Eye (tissue), 1 donor: ENCODE results near the gene CAMK2D.

Experiments
- DNase-seq: peaks from one replicate; pipeline ENCODE4 v3.0.0-alpha.2; 2015

The CAMK2D gene

DNA sequence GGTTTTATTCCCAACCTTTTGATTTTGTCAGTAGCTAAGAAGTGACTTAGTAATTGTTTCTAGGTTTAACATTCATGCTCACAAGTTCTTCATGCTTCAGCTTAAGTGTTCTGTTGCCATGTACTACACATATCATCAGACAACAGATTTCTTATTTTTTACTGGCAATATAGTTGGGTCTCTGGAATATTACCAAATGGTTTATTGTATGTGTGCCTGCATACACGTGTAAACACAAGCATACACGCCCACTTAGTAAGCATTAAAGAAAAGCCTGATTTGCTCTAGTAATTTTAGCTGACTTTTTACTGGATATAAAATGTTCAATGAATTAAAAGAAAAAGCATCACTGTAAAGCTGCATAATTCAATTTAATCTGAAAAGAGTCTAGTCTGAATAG, 199.8 kb downstream of the CAMK2D start:
- no peak for DNase-seq

- no peak for DNase-seq
These were observed 200.4 kb downstream of the CAMK2D start for GRCh38 chr4:113561092-113561491.

DNA sequence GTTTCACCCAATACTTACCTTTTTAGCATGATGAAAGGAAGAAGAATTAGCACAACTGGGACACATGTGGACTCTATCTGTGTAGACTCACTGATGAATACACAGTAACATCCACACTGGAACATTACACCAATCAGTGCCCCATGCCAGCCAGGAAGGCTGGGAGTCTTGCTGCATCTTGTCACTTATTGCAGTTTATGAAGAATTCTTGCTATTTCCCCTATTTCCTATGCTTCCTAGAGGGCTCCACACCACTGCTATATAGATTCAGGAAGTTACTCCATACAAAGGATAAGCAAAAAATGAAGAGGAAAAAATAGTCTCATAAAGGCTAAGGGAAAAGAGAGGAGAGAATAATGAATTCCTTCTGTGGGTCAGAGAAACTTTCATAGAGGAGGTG, 201.0 kb downstream of the CAMK2D start:
- DNase-seq: no peak

DNA sequence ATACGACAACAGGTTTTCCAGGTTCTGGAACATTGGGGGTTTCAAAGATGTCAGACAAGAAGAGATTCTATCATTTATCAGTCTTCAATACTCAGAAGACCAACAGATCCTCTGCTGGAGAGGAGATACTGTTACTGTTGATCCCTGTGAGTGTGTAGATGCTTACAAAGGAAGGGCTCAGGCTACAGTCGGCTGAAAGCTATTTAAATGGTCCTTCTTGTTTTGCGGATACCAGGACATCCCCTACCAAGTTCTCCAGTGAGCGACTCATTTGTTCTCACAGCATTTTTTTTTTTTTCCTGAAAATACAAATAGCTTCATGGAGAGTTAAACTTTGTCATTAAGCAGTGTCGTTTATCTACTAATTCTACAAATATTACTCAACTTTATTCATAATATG, 201.6 kb downstream of the CAMK2D start:
- DNase-seq: no peak

DNA sequence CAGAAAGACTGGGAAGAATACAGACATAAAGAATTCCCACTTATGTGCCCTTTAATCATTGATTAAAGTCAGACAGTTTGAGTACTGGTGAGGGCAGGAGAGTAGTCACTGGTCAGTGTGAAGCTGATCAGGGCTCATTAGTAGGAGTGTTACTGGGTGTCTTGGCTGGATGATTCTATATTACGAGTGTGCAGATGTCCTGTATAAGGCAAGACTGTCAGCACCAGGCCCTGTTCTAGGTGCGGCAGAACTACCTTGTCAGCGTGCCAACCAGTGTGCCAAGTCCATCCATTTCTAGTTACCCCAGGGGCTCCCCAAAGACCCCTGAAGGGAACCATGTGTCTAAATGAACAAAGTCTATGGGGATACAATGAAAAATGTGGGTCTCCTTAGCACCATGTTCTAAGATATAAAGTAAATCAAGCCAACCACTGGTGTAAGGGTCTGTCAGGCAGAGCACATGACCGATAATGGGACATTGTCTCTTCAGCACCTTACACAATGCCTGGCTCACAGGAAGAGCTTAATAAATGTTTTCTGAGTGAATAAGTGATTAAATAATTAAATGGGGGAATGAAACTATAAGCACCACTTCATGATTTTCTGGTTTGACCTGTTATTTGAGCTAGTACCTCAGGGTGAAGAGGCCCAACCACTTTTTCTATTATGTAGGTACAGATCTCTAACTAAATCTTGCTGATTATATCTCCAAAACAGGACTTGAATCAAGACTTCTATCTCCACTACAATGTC, 205.0 kb downstream of the CAMK2D start:
- DNase-seq: no peak

DNA sequence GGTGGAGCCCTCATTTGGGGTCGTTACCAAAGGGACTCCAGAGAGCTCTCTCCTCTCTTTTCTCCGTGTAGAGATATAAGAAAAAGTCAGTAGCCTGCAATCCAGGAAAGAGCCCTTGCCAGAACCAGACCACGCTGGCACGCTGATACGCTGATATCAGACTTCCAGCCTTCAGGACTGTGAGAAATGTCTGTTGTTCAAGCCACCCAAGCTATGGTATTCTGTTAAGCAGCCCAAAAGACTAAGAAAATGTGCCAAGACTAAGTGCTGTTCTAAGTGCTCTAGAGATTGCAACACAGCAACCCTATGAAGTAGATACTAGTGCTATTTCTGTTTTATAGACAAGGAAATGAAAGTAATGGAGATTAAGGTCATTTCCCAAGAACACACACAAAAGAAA, 205.7 kb downstream of the CAMK2D start:
- no peak for DNase-seq

- DNase-seq: no peak
These were observed 208.5 kb downstream of the CAMK2D start for GRCh38 chr4:113553082-113553481.

GRCh38 chr4:113550510-113550909, 211.0 kb downstream of the CAMK2D start:
- no peak for DNase-seq

DNA sequence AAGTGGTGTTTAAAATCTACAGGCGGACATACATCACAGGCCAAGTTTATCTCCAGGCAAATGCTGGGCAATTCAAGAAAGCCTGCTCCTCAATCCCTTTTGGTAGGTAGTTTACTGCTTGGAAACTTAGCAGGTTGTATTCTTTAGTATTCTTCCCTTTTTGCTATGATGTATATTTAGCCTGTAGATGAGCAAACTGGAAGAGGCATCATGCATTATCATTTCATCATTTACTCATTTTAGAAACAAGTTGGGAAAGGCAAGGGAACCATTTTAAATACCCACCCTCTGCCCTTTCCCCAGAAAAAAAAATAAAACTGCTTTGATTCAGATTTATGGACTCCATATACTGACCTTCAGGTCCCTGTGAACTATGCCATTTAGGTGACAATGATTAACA, 213.2 kb downstream of the CAMK2D start:
- no peak for DNase-seq

- peak; percentile 94 for DNase-seq
These were observed 214.0 kb downstream of the CAMK2D start for GRCh38 chr4:113547487-113548042.

DNA sequence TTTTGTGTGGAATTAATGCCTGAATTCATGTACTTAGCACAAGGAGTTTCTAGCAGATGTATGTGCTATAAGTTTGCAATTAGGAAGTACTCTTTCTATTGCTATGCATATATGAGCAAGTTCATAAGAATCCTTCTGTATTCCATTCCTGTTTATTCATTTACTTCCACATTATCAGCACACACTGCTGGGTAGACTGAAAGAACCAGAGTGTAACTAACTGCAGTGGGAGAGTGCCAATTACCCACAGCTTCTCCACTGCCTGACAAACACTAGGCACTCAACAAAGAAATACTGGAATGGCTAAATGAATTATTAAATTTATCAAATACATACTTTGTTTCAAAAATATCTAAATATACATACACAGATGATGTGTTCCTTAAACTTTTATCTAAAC, 219.6 kb downstream of the CAMK2D start:
- DNase-seq: peak; percentile 15

DNA sequence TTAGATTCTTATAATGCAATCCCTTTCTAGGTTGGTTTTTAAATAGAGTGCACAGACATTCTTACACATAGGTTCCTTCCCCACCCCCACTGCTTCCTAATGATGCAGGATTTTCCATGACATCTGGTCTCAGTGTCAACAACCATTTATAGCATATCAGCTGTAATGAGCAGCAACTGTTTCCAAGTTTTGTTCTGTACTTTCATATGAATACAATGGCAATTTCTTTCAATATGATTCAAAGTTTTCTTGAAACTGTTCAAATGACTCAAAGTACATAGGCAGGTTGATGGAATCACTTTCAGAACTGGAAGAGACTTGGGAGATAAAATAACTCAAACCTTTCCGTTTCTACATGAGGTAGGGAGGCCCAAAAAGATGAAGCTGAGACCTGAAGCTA, 220.7 kb downstream of the CAMK2D start:
- DNase-seq: peak; percentile 66

DNA sequence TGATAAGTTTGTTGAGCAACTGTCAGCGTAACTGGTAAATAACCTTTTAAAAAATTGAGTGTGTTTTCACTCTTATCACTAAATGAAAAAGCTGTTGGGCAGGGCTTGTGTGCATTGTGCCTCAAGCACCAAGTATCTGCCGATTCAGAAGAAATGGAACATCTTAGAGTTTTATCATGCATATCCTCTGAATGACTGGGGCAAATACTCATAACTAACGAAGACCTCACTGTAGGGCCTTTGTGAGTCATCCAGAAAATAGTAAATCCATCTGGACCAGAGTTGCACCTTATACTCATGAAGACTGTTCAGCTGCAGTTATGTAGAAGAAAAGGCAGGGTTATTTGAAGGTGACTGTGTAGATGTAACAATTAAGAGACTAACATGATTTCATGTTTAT, 222.1 kb downstream of the CAMK2D start:
- no peak for DNase-seq

- no peak for DNase-seq
These were observed 223.9 kb downstream of the CAMK2D start for GRCh38 chr4:113537628-113538027.

GRCh38 chr4:113537203-113537602, 224.3 kb downstream of the CAMK2D start:
- DNase-seq: no peak

GRCh38 chr4:113534711-113535110, 226.8 kb downstream of the CAMK2D start:
- no peak for DNase-seq

- no peak for DNase-seq
These were observed 230.0 kb downstream of the CAMK2D start for GRCh38 chr4:113531572-113531971.

- no peak for DNase-seq
These were observed 233.1 kb downstream of the CAMK2D start for GRCh38 chr4:113528395-113528794.

GRCh38 chr4:113525521-113525920, 236.0 kb downstream of the CAMK2D start:
- no peak for DNase-seq

DNA sequence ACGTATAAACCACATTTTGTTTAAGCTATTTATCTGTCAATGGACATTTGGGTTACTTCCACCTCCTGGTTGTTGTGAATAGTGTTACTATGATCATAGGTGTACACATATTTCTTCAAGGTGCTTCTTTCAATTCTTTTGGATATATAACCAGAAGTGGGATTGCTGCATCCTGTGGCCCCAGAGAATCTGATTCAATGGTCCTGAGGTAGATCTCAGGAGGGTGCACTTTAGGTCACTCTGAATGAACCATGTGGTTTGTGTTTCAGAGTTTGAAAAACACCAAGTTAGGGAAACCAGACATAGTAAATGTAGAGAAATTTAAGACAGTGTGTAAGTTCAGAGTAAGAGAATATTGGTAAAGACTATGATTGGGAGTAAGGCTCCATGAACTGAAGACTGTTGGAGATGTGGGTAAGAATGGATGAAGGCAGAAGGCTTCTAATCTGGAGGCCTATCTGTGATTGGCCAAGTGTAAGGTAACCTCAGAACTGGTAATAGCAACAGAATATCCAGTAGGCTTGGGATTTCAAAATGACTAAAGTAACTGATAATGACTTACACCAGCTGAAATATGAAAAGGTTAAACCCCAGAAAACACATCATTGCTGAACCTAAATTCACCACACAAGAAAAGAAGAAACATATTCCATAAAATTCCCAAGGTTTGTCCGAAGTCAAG, 236.9 kb downstream of the CAMK2D start:
- no peak for DNase-seq

DNA sequence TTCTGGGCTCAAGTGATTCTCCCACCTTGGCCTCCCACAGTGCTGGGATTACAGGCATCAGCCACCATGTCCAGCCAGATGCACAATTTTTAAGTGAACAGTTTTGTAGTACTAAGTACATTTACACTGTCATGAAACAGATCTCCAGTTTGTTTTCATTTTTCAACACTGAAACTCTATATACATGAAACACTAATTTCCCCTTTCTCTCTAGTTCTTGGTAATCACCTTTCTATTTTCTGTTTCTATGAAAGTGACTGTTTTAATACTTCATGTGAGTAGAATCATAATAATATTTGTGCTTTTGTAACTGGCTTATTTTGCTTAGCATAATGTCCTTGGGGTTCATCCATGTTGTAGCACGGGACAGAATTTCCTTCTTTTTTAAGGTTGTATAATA, 237.4 kb downstream of the CAMK2D start:
- DNase-seq: no peak

DNA sequence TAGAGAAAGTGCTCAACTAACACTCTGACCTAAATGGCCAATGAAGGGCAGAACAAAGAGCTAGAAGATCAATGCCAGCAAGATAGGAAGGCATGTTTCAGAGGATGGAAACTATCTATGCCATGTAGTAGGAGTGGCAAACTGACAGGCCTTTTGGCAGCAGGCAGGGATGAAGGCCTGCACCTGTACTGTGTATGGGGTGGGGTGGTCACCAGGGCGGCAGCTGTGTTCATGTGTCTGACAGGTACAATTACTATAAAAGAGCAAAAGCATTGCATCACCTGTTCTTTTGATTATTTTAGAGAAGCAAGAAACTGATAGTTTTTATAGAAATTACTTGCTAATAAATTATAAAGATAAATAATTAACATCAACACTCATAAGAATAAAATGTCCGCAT, 239.1 kb downstream of the CAMK2D start:
- DNase-seq: no peak

DNA sequence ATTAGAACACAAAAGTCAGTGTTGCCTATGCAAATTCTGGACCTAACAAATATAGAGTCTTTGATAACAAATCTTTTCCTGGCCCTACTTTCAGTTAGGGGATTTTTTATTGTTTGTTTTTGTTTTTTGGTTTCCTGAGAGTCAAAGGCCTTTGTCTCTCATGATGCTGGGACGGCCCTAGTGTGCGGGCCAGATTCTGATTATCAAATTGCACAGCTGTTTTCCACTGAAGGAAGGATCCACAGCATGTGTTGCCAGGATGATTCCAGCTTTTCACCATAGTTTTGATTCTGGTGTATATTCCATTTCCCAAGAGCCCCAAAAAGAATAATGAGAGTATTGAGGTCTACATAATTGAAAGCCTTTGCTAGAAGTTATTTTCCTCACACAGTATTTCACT, 248.2 kb downstream of the CAMK2D start:
- no peak for DNase-seq

DNA sequence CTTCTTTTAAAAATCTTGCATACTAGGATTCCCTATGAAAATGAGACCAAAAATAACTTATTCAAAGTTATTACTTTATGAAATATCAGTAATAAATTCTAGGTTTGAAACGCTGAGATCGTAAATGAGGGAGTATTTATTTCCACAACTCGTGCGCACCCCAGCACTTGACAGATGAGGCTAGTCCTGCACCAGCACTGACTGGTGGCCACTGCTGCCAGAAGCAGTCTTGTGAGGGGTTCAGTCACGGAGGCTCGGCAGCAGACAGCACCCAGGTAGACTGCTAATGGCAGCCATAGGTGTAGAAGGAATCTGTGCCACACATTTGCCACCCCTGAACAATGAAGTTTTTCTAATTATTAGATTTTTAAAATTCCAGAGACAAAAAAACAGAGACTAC, 248.7 kb downstream of the CAMK2D start:
- DNase-seq: no peak
